ENCODE results near the gene PVALEF. TPM values are rescaled to one million over a fixed set of nuclear protein-coding genes. Genes with fewer than 3 reads are reported as not detected.

Gene PVALEF
- total and polyA plus RNA-seq, 2 donors (not counting 1 experiment from before 2014, with no cell fraction given): not detected

- no peaks in the 10 kb centered on the region for H3K4me1 ChIP-seq (ENCODE audit: control insufficient read depth, extremely low read depth, insufficient read depth, low read length)
- no peaks in the 10 kb centered on the region for H3K27me3 ChIP-seq (ENCODE audit: control insufficient read depth, insufficient read depth, low read length)
- H3K79me2 ChIP-seq (ENCODE audit: control insufficient read depth, insufficient read depth, low read length): no peaks in the 10 kb centered on the region
- no peak for DNase-seq (ENCODE audit: low read depth in 2 of 2)
- no peaks in the 10 kb centered on the region for H4K20me1 ChIP-seq (ENCODE audit: control insufficient read depth, extremely low read depth, insufficient read depth, low read length)
- H3K9ac ChIP-seq (ENCODE audit: insufficient read depth, low read length): no peak overlapping the region
- H3K9me3 ChIP-seq (ENCODE audit: control insufficient read depth, insufficient read depth, low read depth, low read length): no peaks in the 10 kb centered on the region
- H3K4me3 ChIP-seq (replicated peaks in 1 of 4; ENCODE audit: control extremely low read depth in 1 of 4, insufficient read depth in 1 of 4, low read depth in 3 of 4, low read length in 4 of 4): no peak overlapping the region
- H2AFZ ChIP-seq (ENCODE audit: low read length): no peak overlapping the region
- H3K27ac ChIP-seq (ENCODE audit: insufficient read depth, low read length): no peak overlapping the region
- no peaks in the 10 kb centered on the region for H3K36me3 ChIP-seq (ENCODE audit: control insufficient read depth, insufficient read depth, low read length)
- TF ChIP-seq CTCF (conservative IDR thresholded peaks at IDR 0.05 in 1 of 2, IDR thresholded peaks at IDR 0.05 in 1 of 2; ENCODE audit: low read depth in 1 of 2, low read length in 2 of 2) (no peak), EZH2 (IDR thresholded peaks at IDR 0.05; ENCODE audit: low read length, missing control alignments) (no peak)
- no peak overlapping the region for H3K4me2 ChIP-seq (ENCODE audit: extremely low read depth, insufficient read depth, low read length)
Observed at GRCh38 chr17:81127526-81128177, 37.7 kb upstream of the PVALEF start.

- Histone ChIP-seq H3K9ac (ENCODE audit: insufficient read depth, low read length) (no peak overlapping the region), H3K4me3 (replicated peaks in 1 of 4; ENCODE audit: control extremely low read depth in 1 of 4, insufficient read depth in 1 of 4, low read depth in 3 of 4, low read length in 4 of 4) (no peak overlapping the region), H3K36me3 (ENCODE audit: control insufficient read depth, insufficient read depth, low read length) (no peaks in the 10 kb centered on the region), H3K27me3 (ENCODE audit: control insufficient read depth, insufficient read depth, low read length) (no peaks in the 10 kb centered on the region), H3K4me1 (ENCODE audit: control insufficient read depth, extremely low read depth, insufficient read depth, low read length) (no peaks in the 10 kb centered on the region), H4K20me1 (ENCODE audit: control insufficient read depth, extremely low read depth, insufficient read depth, low read length) (no peaks in the 10 kb centered on the region), H3K79me2 (ENCODE audit: control insufficient read depth, insufficient read depth, low read length) (no peaks in the 10 kb centered on the region), H2AFZ (ENCODE audit: low read length) (no peak overlapping the region), H3K27ac (ENCODE audit: insufficient read depth, low read length) (no peak overlapping the region), H3K4me2 (ENCODE audit: extremely low read depth, insufficient read depth, low read length) (no peak overlapping the region), H3K9me3 (ENCODE audit: control insufficient read depth, insufficient read depth, low read depth, low read length) (no peaks in the 10 kb centered on the region)
- TF ChIP-seq EZH2 (IDR thresholded peaks at IDR 0.05; ENCODE audit: low read length, missing control alignments): no peak
- TF ChIP-seq CTCF (conservative IDR thresholded peaks at IDR 0.05 in 1 of 2, IDR thresholded peaks at IDR 0.05 in 1 of 2; ENCODE audit: low read depth in 1 of 2, low read length in 2 of 2): no peak
- no peak for DNase-seq (ENCODE audit: low read depth in 2 of 2)
Observed at GRCh38 chr17:81128338-81128737, 37.0 kb upstream of the PVALEF start.

- Histone ChIP-seq H3K9me3 (ENCODE audit: control insufficient read depth, insufficient read depth, low read depth, low read length) (no peaks in the 10 kb centered on the region), H3K4me2 (ENCODE audit: extremely low read depth, insufficient read depth, low read length) (no peak overlapping the region), H3K27ac (ENCODE audit: insufficient read depth, low read length) (no peak overlapping the region), H4K20me1 (ENCODE audit: control insufficient read depth, extremely low read depth, insufficient read depth, low read length) (no peaks in the 10 kb centered on the region), H3K4me3 (replicated peaks in 1 of 4; ENCODE audit: control extremely low read depth in 1 of 4, insufficient read depth in 1 of 4, low read depth in 3 of 4, low read length in 4 of 4) (no peak overlapping the region), H3K79me2 (ENCODE audit: control insufficient read depth, insufficient read depth, low read length) (no peaks in the 10 kb centered on the region), H3K9ac (ENCODE audit: insufficient read depth, low read length) (no peak overlapping the region), H2AFZ (ENCODE audit: low read length) (no peak overlapping the region), H3K4me1 (ENCODE audit: control insufficient read depth, extremely low read depth, insufficient read depth, low read length) (no peaks in the 10 kb centered on the region), H3K27me3 (ENCODE audit: control insufficient read depth, insufficient read depth, low read length) (no peaks in the 10 kb centered on the region), H3K36me3 (ENCODE audit: control insufficient read depth, insufficient read depth, low read length) (no peaks in the 10 kb centered on the region)
- no peak for TF ChIP-seq CTCF (conservative IDR thresholded peaks at IDR 0.05 in 1 of 2, IDR thresholded peaks at IDR 0.05 in 1 of 2; ENCODE audit: low read depth in 1 of 2, low read length in 2 of 2)
- no peak for TF ChIP-seq EZH2 (IDR thresholded peaks at IDR 0.05; ENCODE audit: low read length, missing control alignments)
- DNase-seq (ENCODE audit: low read depth in 2 of 2): no peak
Observed at GRCh38 chr17:81128774-81129173, 36.5 kb upstream of the PVALEF start.
